A549 (cell line): Measurements from ENCODE around the gene GALNT18. TPM values are rescaled to one million over a fixed set of nuclear protein-coding genes. Genes with fewer than 3 reads are reported as not detected.

Source experiments
- ATAC-seq, 2 experiments: fragments of 200-7000 bp in 1 of 2; fragments of >200 bp in 1 of 2; cut with Nextera tagmentation in 1 of 2; cut with Tn5 transposase in 1 of 2; 3 replicates each; pipeline versions ENCODE4 v1.8.0 to v1.9.1; 2018 to 2020; ENCODE audit warnings: mild to moderate bottlenecking in 1 of 2, moderate library complexity in 1 of 2
- CTCF ChIA-PET: fragments of 300-600 bp; sonication (Branson Sonifier 250); formaldehyde crosslinking; extraction: SDS; loops from one replicate; lab custom pipeline; 2021; ENCODE audit warnings: antibody characterized with exemption, inconsistent platforms; lab: Yijun Ruan, JAX
- POLR2A ChIA-PET: fragments of 350-600 bp; formaldehyde crosslinking; extraction: SDS; loops from one replicate; lab custom pipeline; 2021; ENCODE audit warnings: antibody characterized with exemption, inconsistent platforms; lab: Yijun Ruan, JAX
- DNase-seq, 2 experiments: peaks; one replicate each; pipeline versions ENCODE4 v3.0.0 to v3.0.0-alpha.2; 2011 to 2016; ENCODE audit warnings: low read depth in 1 of 2, low spot score in 1 of 2
- FAIRE-seq: peaks from 2 replicates; lab custom pipeline; 2011; peaks lifted over from hg19 to GRCh38; lab: Jason Lieb, UNC
- H3K27ac ChIP-seq, 2 experiments: fragments of >200 bp; sonication (Bioruptor Twin); formaldehyde crosslinking; 3 replicates each; pipeline ENCODE4 v1.5.1; 2016 to 2017
- H3K4me1 ChIP-seq: fragments of >200 bp; sonication (Bioruptor Twin); formaldehyde crosslinking; 3 replicates; pipeline ENCODE4 v1.6.1; 2016
- H3K4me2 ChIP-seq: fragments of >200 bp; sonication (Bioruptor Twin); formaldehyde crosslinking; 3 replicates; pipeline ENCODE4 v1.6.1; 2016
- H3K4me3 ChIP-seq: fragments of >200 bp; sonication (Bioruptor Twin); formaldehyde crosslinking; 3 replicates; pipeline ENCODE4 v1.5.1; 2016
- H3K9me3 ChIP-seq: fragments of >200 bp; sonication (Bioruptor Twin); formaldehyde crosslinking; 3 replicates; pipeline ENCODE4 v1.6.1; 2016
- BCL3 ChIP-seq: fragments of >200 bp; sonication (Bioruptor Twin); formaldehyde crosslinking; IDR thresholded peaks from 3 replicates; pipeline ENCODE4 v1.6.1; 2016
- BHLHE40 ChIP-seq: IDR thresholded peaks from 2 replicates; pipeline ENCODE4 v1.6.1; 2012; ENCODE audit warnings: low read depth, low read length, inconsistent platforms
- CBX2 ChIP-seq: fragments of 200-600 bp; sonication (generic); IDR thresholded peaks from 2 replicates; pipeline ENCODE4 v1.6.1; 2016; ENCODE audit warnings: low read depth, mild to moderate bottlenecking, borderline replicate concordance
- CHD2 ChIP-seq: fragments of 150-350 bp; IDR thresholded peaks from 2 replicates; pipeline ENCODE4 v1.6.1; 2014; ENCODE audit warnings: low read length; ENCODE audit not compliant: partially characterized antibody
- CTCF ChIP-seq: fragments of >200 bp; sonication (Bioruptor Twin); formaldehyde crosslinking; IDR thresholded peaks from 3 replicates; pipeline ENCODE4 v1.5.1; 2016
- EHF ChIP-seq: fragments of 250-450 bp; sonication (Bioruptor Pico); IDR thresholded peaks from 2 replicates; pipeline ENCODE4 v1.5.0; 2020; ENCODE audit warnings: mild to moderate bottlenecking
- EHMT2 ChIP-seq: fragments of 200-600 bp; sonication (generic); IDR thresholded peaks from 2 replicates; pipeline ENCODE4 v1.6.1; 2016; ENCODE audit warnings: antibody characterized with exemption, low read depth, mild to moderate bottlenecking, moderate library complexity
- ELK1 ChIP-seq: fragments of 150-350 bp; IDR thresholded peaks from 2 replicates; pipeline ENCODE4 v1.6.1; 2014; ENCODE audit warnings: low read depth, mild to moderate bottlenecking, low read length
- ESRRA ChIP-seq: fragments of 150-350 bp; IDR thresholded peaks from 2 replicates; pipeline ENCODE4 v1.6.1; 2014; ENCODE audit warnings: mild to moderate bottlenecking, low read length, borderline replicate concordance
- FOXS1 ChIP-seq: fragments of 250-450 bp; sonication (Bioruptor Pico); IDR thresholded peaks from 2 replicates; pipeline ENCODE4 v1.5.0; 2020; ENCODE audit warnings: mild to moderate bottlenecking, moderate library complexity
- GATA3 ChIP-seq: IDR thresholded peaks from 2 replicates; pipeline ENCODE4 v1.6.1; 2012; ENCODE audit warnings: borderline replicate concordance
- HDAC2 ChIP-seq: fragments of 200-600 bp; sonication (generic); IDR thresholded peaks from 2 replicates; pipeline ENCODE4 v1.6.1; 2016
- HES2 ChIP-seq: fragments of >200 bp; sonication (Bioruptor Twin); formaldehyde crosslinking; IDR thresholded peaks from 2 replicates; pipeline ENCODE4 v1.6.1; 2016
- HOXB13 ChIP-seq: fragments of 250-450 bp; sonication (Bioruptor Pico); IDR thresholded peaks from 2 replicates; pipeline ENCODE4 v1.5.0; 2020; ENCODE audit warnings: low read depth, mild to moderate bottlenecking, moderate library complexity
- MAFK ChIP-seq: fragments of 450-650 bp; IDR thresholded peaks from 2 replicates; pipeline ENCODE4 v1.6.1; 2014; ENCODE audit not compliant: partially characterized antibody
- MYC ChIP-seq: IDR thresholded peaks from 2 replicates; pipeline ENCODE4 v1.6.1; 2012; ENCODE audit warnings: mild to moderate bottlenecking, inconsistent platforms, low read length, improper control_type of control experiment, borderline replicate concordance
- NFE2L2 ChIP-seq: fragments of 150-350 bp; conservative IDR thresholded peaks from 2 replicates; pipeline ENCODE4 v1.6.1; 2014; ENCODE audit warnings: low read length
- NPAS2 ChIP-seq: fragments of 250-450 bp; sonication (Bioruptor Pico); IDR thresholded peaks from 2 replicates; pipeline ENCODE4 v1.8.0; 2022; ENCODE audit warnings: mild to moderate bottlenecking, moderate library complexity, borderline replicate concordance
- PBX3 ChIP-seq: IDR thresholded peaks from 2 replicates; pipeline ENCODE4 v1.6.1; 2012
- PHF8 ChIP-seq: fragments of 200-600 bp; sonication (generic); IDR thresholded peaks from 2 replicates; pipeline ENCODE4 v1.6.1; 2016; ENCODE audit warnings: low read depth, mild to moderate bottlenecking, antibody characterized with exemption, moderate library complexity, borderline replicate concordance
- RAD21 ChIP-seq, 2 experiments: fragments of >200 bp in 1 of 2; sonication (Bioruptor Twin) in 1 of 2; formaldehyde crosslinking in 1 of 2; IDR thresholded peaks in 1 of 2; conservative IDR thresholded peaks in 1 of 2; 2 replicates in 1 of 2; 3 replicates in 1 of 2; pipeline ENCODE4 v1.6.1; 2012 to 2018; ENCODE audit warnings: inconsistent platforms in 1 of 2
- RARB ChIP-seq: fragments of 250-450 bp; sonication (Bioruptor Pico); IDR thresholded peaks from 2 replicates; pipeline ENCODE4 v1.8.0; 2021; ENCODE audit warnings: mild to moderate bottlenecking, moderate library complexity
- REST ChIP-seq: fragments of 200-600 bp; sonication (generic); IDR thresholded peaks from 2 replicates; pipeline ENCODE4 v1.6.1; 2016; ENCODE audit warnings: antibody characterized with exemption, mild to moderate bottlenecking, moderate library complexity
- RNF2 ChIP-seq: fragments of 200-600 bp; sonication (generic); IDR thresholded peaks from 2 replicates; pipeline ENCODE4 v1.6.1; 2016; ENCODE audit warnings: low read depth, mild to moderate bottlenecking, antibody characterized with exemption, moderate library complexity, borderline replicate concordance
- SREBF2 ChIP-seq: fragments of 450-650 bp; IDR thresholded peaks from 2 replicates; pipeline ENCODE4 v1.6.1; 2014; ENCODE audit warnings: mild to moderate bottlenecking, moderate library complexity
- TFCP2L1 ChIP-seq: fragments of 250-450 bp; sonication (Bioruptor Pico); IDR thresholded peaks from 2 replicates; pipeline ENCODE4 v1.5.0; 2021; ENCODE audit warnings: mild to moderate bottlenecking
- ZFP36 ChIP-seq: fragments of 450-650 bp; IDR thresholded peaks from 2 replicates; pipeline ENCODE4 v1.6.1; 2014; ENCODE audit warnings: borderline replicate concordance; ENCODE audit not compliant: partially characterized antibody
- WGBS: methylation state at CpG from one replicate; pipeline ENCODE4 v1.1.6; 2017; ENCODE audit errors: missing lambda C conversion rate; 5-methylcytosine and 5-hydroxymethylcytosine counted together
- polyA plus RNA-seq, 4 experiments: library from polyadenylated mRNA; depleted of rRNA in 3 of 4; stranded (reverse); fragments of >200 nt; fragmentation: RNase III in 1 of 4; extraction: RNeasy Plus Mini Kit Qiagen cat#74134 plus additional on column Dnase treatment in 1 of 4; gene quantifications; 2 replicates in 3 of 4; 3 replicates in 1 of 4; pipeline ENCODE4 v1.2.3, GENCODE V29; 2011 to 2017

The GALNT18 gene
- polyA plus RNA-seq, 2 of the 4 experiments (the other 2 are of a cell fraction) = 6.7 to 16.1 TPM

GRCh38 chr11:11415901-11416300 lies 205.9 kb downstream of the GALNT18 start:
- Histone ChIP-seq H3K4me3 (no peak overlapping the region), H3K4me2 (no peak overlapping the region), H3K4me1 (peaks cover 13% of the 10 kb centered on the region), H3K9me3 (no peaks in the 10 kb centered on the region), H3K27ac (no peak overlapping the region)
- DNase-seq (no peak), FAIRE-seq (no peak), ATAC-seq (no peak)
- no peak for TF ChIP-seq TFCP2L1 (CRISPR knock-in tag)
- TF ChIP-seq HES2 = no peak
- TF ChIP-seq PBX3 = no peak
- TF ChIP-seq MYC = no peak
- no peak for TF ChIP-seq RNF2
- TF ChIP-seq RARB (CRISPR knock-in tag) = no peak
- TF ChIP-seq BHLHE40 = no peak
- TF ChIP-seq HDAC2 = no peak
- TF ChIP-seq REST = no peak
- no peak for TF ChIP-seq HOXB13 (CRISPR knock-in tag)
- TF ChIP-seq CHD2 = no peak
- TF ChIP-seq BCL3 = no peak
- no peak for TF ChIP-seq PHF8
- TF ChIP-seq MAFK = no peak
- no peak for TF ChIP-seq EHF (CRISPR knock-in tag)
- no peak for TF ChIP-seq GATA3
- TF ChIP-seq FOXS1 (CRISPR knock-in tag) = no peak
- TF ChIP-seq ELK1 = no peak
- ChIA-PET POLR2A (no interaction called here), CTCF (interaction anchor here (0.6 kb wide), 1 partner anchor 32 kb away, joined by 3 read pairs; no protein-coding TSS in a partner anchor)
- 67% methylated on average over 4 of the region's 4 CpGs for WGBS

GRCh38 chr11:11414996-11415395 lies 206.8 kb downstream of the GALNT18 start:
- no peak overlapping the region for H3K4me3 ChIP-seq
- WGBS = 93% methylated on average over 7 of the region's 7 CpGs
- ChIA-PET CTCF (no interaction called here), POLR2A (no interaction called here)
- no peaks in the 10 kb centered on the region for H3K9me3 ChIP-seq
- no peak overlapping the region for H3K4me2 ChIP-seq
- no peak for DNase-seq
- ATAC-seq = no peak
- FAIRE-seq = no peak
- H3K4me1 ChIP-seq = peaks cover 15% of the 10 kb centered on the region
- H3K27ac ChIP-seq = no peak overlapping the region
- no peak for TF ChIP-seq HES2
- no peak for TF ChIP-seq SREBF2
- TF ChIP-seq FOXS1 (CRISPR knock-in tag) = no peak
- TF ChIP-seq NPAS2 (CRISPR knock-in tag) = no peak
- TF ChIP-seq CBX2 = no peak
- TF ChIP-seq ESRRA = no peak
- no peak for TF ChIP-seq ZFP36
- TF ChIP-seq NFE2L2 = no peak
- TF ChIP-seq MAFK = no peak
- TF ChIP-seq MYC = no peak
- no peak for TF ChIP-seq RAD21 (conservative IDR thresholded peaks at IDR 0.05 in 1 of 2, IDR thresholded peaks at IDR 0.05 in 1 of 2)
- no peak for TF ChIP-seq EHMT2
- no peak for TF ChIP-seq CTCF
- TF ChIP-seq HOXB13 (CRISPR knock-in tag) = no peak
